GM12891 (cell line): ENCODE data around the gene TLE1.
"Not testable (repeated sequence)": the region's sequence is repeated elsewhere in the genome, so short reads cannot be mapped to it uniquely, and the experiment has no call there.

Source experiments
- DNase-seq: peaks from one replicate; pipeline ENCODE4 v3.0.0; 2011; ENCODE audit warnings: low spot score; ENCODE audit not compliant: insufficient read length
- FAIRE-seq: peaks from 2 replicates; lab custom pipeline; 2011; peaks lifted over from hg19 to GRCh38; lab: Jason Lieb, UNC
- PAX5 ChIP-seq: IDR thresholded peaks from 2 replicates; pipeline ENCODE4 v1.6.1; 2011; ENCODE audit warnings: low read length, moderate library complexity, mild to moderate bottlenecking; ENCODE audit not compliant: insufficient read depth, severe bottlenecking
- POLR2A ChIP-seq: IDR thresholded peaks from 2 replicates; pipeline ENCODE4 v1.6.1; 2011; ENCODE audit warnings: low read depth, low read length, control low read depth
- POLR2AphosphoS5 ChIP-seq: IDR thresholded peaks from 2 replicates; pipeline ENCODE4 v1.6.1; 2011; ENCODE audit warnings: low read depth, low read length, control low read depth
- POU2F2 ChIP-seq: IDR thresholded peaks from 2 replicates; pipeline ENCODE4 v1.6.1; 2011; ENCODE audit warnings: low read depth, mild to moderate bottlenecking, control low read depth, low read length, moderate library complexity
- SPI1 ChIP-seq: IDR thresholded peaks from 2 replicates; pipeline ENCODE4 v1.6.1; 2011; ENCODE audit warnings: low read depth, low read length, control low read depth
- TAF1 ChIP-seq: IDR thresholded peaks from 2 replicates; pipeline ENCODE4 v1.6.1; 2011; ENCODE audit warnings: low read depth, low read length, control low read depth

TLE1 gene

GRCh38 chr9:81595887-81596543 is 93.3 kb downstream of the TLE1 start:
- FAIRE-seq (no peak), DNase-seq (no peak)
- TF ChIP-seq SPI1 (no peak), POLR2AphosphoS5 (no peak), PAX5 (no peak), POU2F2 (no peak), POLR2A (no peak), TAF1 (no peak)

GRCh38 chr9:81595293-81595692 is 94.1 kb downstream of the TLE1 start:
- not testable (repeated sequence) for DNase-seq, FAIRE-seq

- DNase-seq (no peak), FAIRE-seq (no peak)
- TF ChIP-seq POLR2AphosphoS5, result no peak
- TF ChIP-seq PAX5, result no peak
- no peak for TF ChIP-seq TAF1
- TF ChIP-seq POU2F2, result no peak
- no peak for TF ChIP-seq SPI1
- TF ChIP-seq POLR2A, result no peak
Observed at GRCh38 chr9:81594415-81594814, 94.9 kb downstream of the TLE1 start.

DNA sequence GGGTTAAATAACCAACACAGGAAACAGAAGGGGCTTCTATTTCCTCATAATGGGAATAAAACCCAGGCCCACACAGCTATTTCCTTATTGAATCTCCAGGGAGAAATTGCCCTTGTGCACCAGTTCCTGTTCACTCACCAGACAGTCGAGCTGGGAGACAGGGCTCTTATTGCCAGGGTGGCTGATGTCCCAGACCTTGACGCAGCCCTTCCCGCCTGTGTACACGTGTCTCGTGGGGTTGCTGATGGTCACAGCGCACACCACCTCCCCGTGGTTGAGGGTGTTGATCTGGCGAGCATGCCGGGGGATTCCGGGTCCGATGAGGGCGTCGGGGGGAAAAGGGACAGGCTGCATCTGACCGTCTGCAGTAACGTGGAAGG is 96.5 kb downstream of the TLE1 start:
- TF ChIP-seq POU2F2 (no peak), PAX5 (no peak), POLR2AphosphoS5 (no peak), SPI1 (no peak), POLR2A (no peak), TAF1 (no peak)
- no peak for DNase-seq
- no peak for FAIRE-seq

DNA sequence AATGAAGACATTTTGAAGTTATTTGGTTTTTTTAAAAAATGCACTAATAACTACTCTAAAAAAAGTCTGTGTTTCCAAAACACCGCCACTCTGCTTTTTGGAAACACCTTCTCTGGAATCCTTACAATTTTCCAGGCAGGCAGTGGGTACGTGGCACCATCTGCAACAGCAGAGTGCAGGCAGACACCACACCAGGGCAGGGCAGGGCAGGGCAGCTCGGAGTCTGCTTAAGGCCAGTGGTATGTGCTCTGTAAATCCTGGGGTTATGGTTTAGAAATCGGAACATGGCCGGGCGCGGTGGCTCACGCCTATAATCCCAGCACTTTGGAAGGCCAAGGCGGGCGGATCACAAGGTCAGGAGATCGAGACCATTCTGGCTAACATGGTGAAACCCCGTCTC is 97.6 kb downstream of the TLE1 start:
- DNase-seq, result no peak
- no peak for TF ChIP-seq PAX5
- no peak for TF ChIP-seq POLR2A
- no peak for TF ChIP-seq POU2F2
- TF ChIP-seq POLR2AphosphoS5, result no peak
- no peak for TF ChIP-seq TAF1
- TF ChIP-seq SPI1, result no peak
- FAIRE-seq, result no peak

- no peak for TF ChIP-seq POLR2AphosphoS5
- no peak for TF ChIP-seq POLR2A
- TF ChIP-seq PAX5, result no peak
- TF ChIP-seq TAF1, result no peak
- no peak for TF ChIP-seq SPI1
- TF ChIP-seq POU2F2, result no peak
- no peak for FAIRE-seq
- no peak for DNase-seq
Observed at GRCh38 chr9:81590688-81591087, 98.7 kb downstream of the TLE1 start.

DNA sequence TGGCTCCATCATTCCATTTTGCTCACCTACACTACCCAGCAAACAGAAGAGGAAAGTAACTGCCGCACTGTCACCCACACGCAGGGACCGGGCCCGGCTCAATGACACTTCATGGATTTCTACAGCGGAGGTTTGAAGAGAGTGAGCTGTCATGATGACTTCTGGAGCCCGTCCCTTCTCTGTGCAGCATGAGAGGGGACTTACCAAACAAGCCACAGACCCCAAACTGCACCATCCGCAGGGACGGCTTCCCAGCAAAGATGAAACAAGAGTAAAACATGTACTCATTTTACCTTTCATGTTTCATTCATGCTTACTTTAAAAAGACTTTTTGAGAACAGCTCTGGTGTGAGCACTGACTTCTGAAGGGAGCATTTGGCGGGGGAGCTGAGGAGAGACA is 99.5 kb downstream of the TLE1 start:
- FAIRE-seq (no peak), DNase-seq (no peak)
- TF ChIP-seq POLR2A, result no peak
- no peak for TF ChIP-seq TAF1
- TF ChIP-seq POU2F2, result no peak
- TF ChIP-seq SPI1, result no peak
- no peak for TF ChIP-seq POLR2AphosphoS5

GRCh38 chr9:81589392-81589791 is 100.0 kb downstream of the TLE1 start:
- TF ChIP-seq POLR2A, result no peak
- TF ChIP-seq PAX5, result no peak
- TF ChIP-seq TAF1, result no peak
- TF ChIP-seq SPI1, result no peak
- TF ChIP-seq POU2F2, result no peak
- no peak for TF ChIP-seq POLR2AphosphoS5
- DNase-seq (no peak), FAIRE-seq (no peak)

GRCh38 chr9:81588148-81588871 is 101.0 kb downstream of the TLE1 start:
- FAIRE-seq (no peak), DNase-seq (no peak)
- TF ChIP-seq POLR2AphosphoS5 (no peak), POLR2A (no peak), TAF1 (no peak), POU2F2 (no peak), SPI1 (no peak), PAX5 (no peak)
